ENCODE results near the gene MRPL53. TPM values are rescaled to one million over a fixed set of nuclear protein-coding genes. Genes with fewer than 3 reads are reported as not detected.

The MRPL53 gene
- total RNA-seq, 1 experiment from 2014 or later = 52.1 TPM

GRCh38 chr2:74429487-74430451, 42.7 kb downstream of the MRPL53 start:
- Mint-ChIP-seq H3K9me3 (no peaks in the 10 kb centered on the region), H3K4me1 (no peaks in the 10 kb centered on the region), H3K27ac (no peak overlapping the region), H3K4me3 (no peak overlapping the region), H3K36me3 (peaks cover 69% of the 10 kb centered on the region), H3K27me3 (ENCODE audit: low read depth) (no peaks in the 10 kb centered on the region)
- ATAC-seq (no peak), DNase-seq (ENCODE audit: low spot score) (no peak)
- ChIA-PET POLR2A (no interaction called here), CTCF (interaction anchor here (0.8 kb wide), 1 partner anchor 11 kb away, joined by 4 read pairs; no protein-coding TSS in a partner anchor)
- TF ChIP-seq GABPB1 (CRISPR knock-in tag; IDR thresholded peaks at IDR 0.05) (0 out of 2 replicates have a peak, but pooled peaks have one; percentile 44), NR1H2 (CRISPR knock-in tag; IDR thresholded peaks at IDR 0.05) (no peak)

- POLR2A ChIA-PET = no interaction called here
Observed at GRCh38 chr2:74428675-74429074, 43.8 kb downstream of the MRPL53 start.

More at GRCh38 chr2:74428675-74429074, 43.8 kb downstream of the MRPL53 start:
- Mint-ChIP-seq H3K36me3 (peaks cover 64% of the 10 kb centered on the region), H3K9me3 (no peaks in the 10 kb centered on the region), H3K4me1 (no peaks in the 10 kb centered on the region), H3K27ac (no peak overlapping the region), H3K27me3 (ENCODE audit: low read depth) (peaks cover 5% of the 10 kb centered on the region), H3K4me3 (no peak overlapping the region)
- no peak for ATAC-seq
- TF ChIP-seq, protein P1, sequence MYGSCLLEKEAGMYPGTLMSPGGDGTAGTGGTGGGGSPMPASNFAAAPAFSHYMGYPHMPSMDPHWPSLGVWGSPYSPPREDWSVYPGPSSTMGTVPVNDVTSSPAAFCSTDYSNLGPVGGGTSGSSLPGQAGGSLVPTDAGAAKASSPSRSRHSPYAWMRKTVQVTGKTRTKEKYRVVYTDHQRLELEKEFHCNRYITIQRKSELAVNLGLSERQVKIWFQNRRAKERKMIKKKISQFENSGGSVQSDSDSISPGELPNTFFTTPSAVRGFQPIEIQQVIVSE (CRISPR knock-in tag; IDR thresholded peaks at IDR 0.05; ENCODE audit: borderline replicate concordance) = no peak
- TF ChIP-seq EMX1 (CRISPR knock-in tag; IDR thresholded peaks at IDR 0.05) = no peak
- TF ChIP-seq TCF7 (CRISPR knock-in tag; IDR thresholded peaks at IDR 0.05; ENCODE audit: low read depth) = no peak
- no peak for TF ChIP-seq CREM (CRISPR knock-in tag; IDR thresholded peaks at IDR 0.05)
- no peak for TF ChIP-seq ZSCAN18 (CRISPR knock-in tag; IDR thresholded peaks at IDR 0.05)
- no peak for TF ChIP-seq JAZF1 (CRISPR knock-in tag; IDR thresholded peaks at IDR 0.05)
- no peak for TF ChIP-seq SMAD3 (CRISPR knock-in tag; IDR thresholded peaks at IDR 0.05; ENCODE audit: borderline replicate concordance)
- TF ChIP-seq, protein P2, sequence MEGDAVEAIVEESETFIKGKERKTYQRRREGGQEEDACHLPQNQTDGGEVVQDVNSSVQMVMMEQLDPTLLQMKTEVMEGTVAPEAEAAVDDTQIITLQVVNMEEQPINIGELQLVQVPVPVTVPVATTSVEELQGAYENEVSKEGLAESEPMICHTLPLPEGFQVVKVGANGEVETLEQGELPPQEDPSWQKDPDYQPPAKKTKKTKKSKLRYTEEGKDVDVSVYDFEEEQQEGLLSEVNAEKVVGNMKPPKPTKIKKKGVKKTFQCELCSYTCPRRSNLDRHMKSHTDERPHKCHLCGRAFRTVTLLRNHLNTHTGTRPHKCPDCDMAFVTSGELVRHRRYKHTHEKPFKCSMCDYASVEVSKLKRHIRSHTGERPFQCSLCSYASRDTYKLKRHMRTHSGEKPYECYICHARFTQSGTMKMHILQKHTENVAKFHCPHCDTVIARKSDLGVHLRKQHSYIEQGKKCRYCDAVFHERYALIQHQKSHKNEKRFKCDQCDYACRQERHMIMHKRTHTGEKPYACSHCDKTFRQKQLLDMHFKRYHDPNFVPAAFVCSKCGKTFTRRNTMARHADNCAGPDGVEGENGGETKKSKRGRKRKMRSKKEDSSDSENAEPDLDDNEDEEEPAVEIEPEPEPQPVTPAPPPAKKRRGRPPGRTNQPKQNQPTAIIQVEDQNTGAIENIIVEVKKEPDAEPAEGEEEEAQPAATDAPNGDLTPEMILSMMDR (IDR thresholded peaks at IDR 0.05) = no peak
- no peak for TF ChIP-seq RELA (CRISPR knock-in tag; IDR thresholded peaks at IDR 0.05; ENCODE audit: borderline replicate concordance)
- TF ChIP-seq, protein P3, sequence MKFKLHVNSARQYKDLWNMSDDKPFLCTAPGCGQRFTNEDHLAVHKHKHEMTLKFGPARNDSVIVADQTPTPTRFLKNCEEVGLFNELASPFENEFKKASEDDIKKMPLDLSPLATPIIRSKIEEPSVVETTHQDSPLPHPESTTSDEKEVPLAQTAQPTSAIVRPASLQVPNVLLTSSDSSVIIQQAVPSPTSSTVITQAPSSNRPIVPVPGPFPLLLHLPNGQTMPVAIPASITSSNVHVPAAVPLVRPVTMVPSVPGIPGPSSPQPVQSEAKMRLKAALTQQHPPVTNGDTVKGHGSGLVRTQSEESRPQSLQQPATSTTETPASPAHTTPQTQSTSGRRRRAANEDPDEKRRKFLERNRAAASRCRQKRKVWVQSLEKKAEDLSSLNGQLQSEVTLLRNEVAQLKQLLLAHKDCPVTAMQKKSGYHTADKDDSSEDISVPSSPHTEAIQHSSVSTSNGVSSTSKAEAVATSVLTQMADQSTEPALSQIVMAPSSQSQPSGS (CRISPR knock-in tag; IDR thresholded peaks at IDR 0.05; ENCODE audit: borderline replicate concordance, low read depth) = no peak
- TF ChIP-seq, protein P4, sequence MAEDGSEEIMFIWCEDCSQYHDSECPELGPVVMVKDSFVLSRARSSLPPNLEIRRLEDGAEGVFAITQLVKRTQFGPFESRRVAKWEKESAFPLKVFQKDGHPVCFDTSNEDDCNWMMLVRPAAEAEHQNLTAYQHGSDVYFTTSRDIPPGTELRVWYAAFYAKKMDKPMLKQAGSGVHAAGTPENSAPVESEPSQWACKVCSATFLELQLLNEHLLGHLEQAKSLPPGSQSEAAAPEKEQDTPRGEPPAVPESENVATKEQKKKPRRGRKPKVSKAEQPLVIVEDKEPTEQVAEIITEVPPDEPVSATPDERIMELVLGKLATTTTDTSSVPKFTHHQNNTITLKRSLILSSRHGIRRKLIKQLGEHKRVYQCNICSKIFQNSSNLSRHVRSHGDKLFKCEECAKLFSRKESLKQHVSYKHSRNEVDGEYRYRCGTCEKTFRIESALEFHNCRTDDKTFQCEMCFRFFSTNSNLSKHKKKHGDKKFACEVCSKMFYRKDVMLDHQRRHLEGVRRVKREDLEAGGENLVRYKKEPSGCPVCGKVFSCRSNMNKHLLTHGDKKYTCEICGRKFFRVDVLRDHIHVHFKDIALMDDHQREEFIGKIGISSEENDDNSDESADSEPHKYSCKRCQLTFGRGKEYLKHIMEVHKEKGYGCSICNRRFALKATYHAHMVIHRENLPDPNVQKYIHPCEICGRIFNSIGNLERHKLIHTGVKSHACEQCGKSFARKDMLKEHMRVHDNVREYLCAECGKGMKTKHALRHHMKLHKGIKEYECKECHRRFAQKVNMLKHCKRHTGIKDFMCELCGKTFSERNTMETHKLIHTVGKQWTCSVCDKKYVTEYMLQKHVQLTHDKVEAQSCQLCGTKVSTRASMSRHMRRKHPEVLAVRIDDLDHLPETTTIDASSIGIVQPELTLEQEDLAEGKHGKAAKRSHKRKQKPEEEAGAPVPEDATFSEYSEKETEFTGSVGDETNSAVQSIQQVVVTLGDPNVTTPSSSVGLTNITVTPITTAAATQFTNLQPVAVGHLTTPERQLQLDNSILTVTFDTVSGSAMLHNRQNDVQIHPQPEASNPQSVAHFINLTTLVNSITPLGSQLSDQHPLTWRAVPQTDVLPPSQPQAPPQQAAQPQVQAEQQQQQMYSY (CRISPR knock-in tag; IDR thresholded peaks at IDR 0.05) = no peak
- TF ChIP-seq FOXJ3 (CRISPR knock-in tag; IDR thresholded peaks at IDR 0.05; ENCODE audit: borderline replicate concordance) = no peak
- no peak for TF ChIP-seq ZNF263 (CRISPR knock-in tag; IDR thresholded peaks at IDR 0.05; ENCODE audit: low read depth)
- DNase-seq (ENCODE audit: low spot score) = no peak
- CTCF ChIA-PET = no interaction called here

Measured in WTC11 (cell line).